GM10847 (cell line): Measurements from ENCODE around the gene HNRNPM.

Experiments
- POLR2A ChIP-seq: IDR thresholded peaks from 2 replicates; pipeline ENCODE4 v1.6.1; 2011; ENCODE audit not compliant: insufficient read length; ENCODE audit errors: extremely low read depth

Gene HNRNPM

GRCh38 chr19:8473648-8474476 lies 29.1 kb downstream of the HNRNPM start:
- TF ChIP-seq POLR2A = no peak

- no peak for TF ChIP-seq POLR2A
These were observed 30.2 kb downstream of the HNRNPM start for GRCh38 chr19:8475005-8475404.

- no peak for TF ChIP-seq POLR2A
These were observed 31.7 kb downstream of the HNRNPM start for GRCh38 chr19:8476524-8476923.

DNA sequence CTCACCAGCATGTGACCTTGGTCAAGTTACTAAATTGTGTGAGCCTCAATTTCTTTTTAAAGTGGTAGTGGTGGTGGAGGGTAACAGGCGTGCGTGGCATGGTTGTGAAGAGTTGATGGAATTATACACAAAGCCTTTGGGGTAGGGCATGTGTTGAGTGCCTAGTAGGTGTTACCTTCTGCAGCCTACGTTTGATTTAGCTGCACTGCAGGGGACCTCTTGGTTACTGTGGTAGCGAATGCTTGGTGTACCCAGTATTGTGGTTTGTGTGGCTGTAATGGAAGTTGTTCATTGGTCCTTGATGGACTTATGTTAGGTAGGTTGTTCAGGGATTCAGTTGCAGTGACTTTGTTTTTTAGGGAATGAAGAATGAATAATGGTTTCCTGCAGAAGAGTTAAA lies 33.1 kb downstream of the HNRNPM start:
- no peak for TF ChIP-seq POLR2A

DNA sequence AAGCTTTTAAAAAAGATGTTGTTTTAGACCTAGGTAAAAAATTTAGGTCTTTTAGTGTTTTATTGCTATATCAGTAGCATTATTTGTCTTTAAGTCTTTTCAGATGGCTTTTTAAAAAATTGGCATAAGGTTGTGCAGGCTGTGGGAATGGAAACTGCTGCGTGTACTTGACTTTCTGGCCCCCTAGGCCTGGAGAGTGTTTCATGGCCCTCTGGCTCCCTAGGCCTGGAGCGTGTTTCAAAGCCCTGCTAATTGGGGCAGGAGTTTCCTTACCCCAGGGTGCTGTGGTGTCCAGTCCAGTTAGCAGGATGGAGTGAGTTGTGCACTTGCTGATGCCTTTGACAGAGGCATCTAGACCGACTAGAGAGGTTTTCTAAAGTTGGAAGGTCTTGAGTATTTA lies 33.8 kb downstream of the HNRNPM start:
- TF ChIP-seq POLR2A = no peak

DNA sequence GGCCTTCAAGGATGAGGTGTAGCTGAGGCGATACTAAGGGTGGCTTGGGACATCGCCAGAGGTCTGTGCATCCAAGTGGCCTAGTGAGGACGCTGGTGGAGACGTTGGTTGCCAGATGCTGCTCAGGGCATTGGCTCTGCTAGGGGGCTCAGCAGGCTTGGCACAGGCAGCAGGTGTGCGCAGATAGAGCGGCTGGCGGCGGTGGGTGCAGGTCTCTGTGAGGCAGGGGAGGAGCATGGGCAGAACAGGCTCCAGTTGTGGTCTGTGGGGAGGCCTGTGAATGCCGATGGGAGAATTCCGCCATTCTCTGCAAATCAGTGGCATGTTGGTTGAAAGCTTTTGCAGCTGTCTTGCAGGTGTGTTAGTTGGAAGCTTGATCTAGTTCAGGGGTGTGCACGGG lies 36.4 kb downstream of the HNRNPM start:
- TF ChIP-seq POLR2A = no peak

- no peak for TF ChIP-seq POLR2A
These were observed 36.8 kb downstream of the HNRNPM start for GRCh38 chr19:8481616-8482015.

GRCh38 chr19:8482696-8483095 lies 37.9 kb downstream of the HNRNPM start:
- no peak for TF ChIP-seq POLR2A

DNA sequence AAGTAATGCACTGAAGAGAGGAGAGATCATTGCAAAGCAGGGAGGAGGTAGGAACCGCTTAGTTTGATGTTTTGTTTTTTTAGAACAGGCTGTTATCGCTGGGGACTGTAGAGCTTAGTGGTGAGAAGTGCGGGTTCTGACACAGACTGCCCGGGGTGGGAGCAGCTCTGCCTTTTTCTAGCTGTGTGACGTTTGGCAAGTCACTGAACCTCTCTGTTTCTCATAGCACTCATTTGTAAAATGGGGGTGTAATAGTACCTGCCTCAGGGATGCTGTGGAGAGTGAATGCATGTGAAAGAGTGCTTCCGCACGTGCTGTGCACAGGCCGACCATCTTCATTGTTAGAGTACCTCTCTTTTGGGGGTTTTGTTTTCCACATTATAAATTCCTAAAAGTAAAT lies 38.4 kb downstream of the HNRNPM start:
- no peak for TF ChIP-seq POLR2A

- TF ChIP-seq POLR2A = no peak
These were observed 39.6 kb downstream of the HNRNPM start for GRCh38 chr19:8484331-8484894.

DNA sequence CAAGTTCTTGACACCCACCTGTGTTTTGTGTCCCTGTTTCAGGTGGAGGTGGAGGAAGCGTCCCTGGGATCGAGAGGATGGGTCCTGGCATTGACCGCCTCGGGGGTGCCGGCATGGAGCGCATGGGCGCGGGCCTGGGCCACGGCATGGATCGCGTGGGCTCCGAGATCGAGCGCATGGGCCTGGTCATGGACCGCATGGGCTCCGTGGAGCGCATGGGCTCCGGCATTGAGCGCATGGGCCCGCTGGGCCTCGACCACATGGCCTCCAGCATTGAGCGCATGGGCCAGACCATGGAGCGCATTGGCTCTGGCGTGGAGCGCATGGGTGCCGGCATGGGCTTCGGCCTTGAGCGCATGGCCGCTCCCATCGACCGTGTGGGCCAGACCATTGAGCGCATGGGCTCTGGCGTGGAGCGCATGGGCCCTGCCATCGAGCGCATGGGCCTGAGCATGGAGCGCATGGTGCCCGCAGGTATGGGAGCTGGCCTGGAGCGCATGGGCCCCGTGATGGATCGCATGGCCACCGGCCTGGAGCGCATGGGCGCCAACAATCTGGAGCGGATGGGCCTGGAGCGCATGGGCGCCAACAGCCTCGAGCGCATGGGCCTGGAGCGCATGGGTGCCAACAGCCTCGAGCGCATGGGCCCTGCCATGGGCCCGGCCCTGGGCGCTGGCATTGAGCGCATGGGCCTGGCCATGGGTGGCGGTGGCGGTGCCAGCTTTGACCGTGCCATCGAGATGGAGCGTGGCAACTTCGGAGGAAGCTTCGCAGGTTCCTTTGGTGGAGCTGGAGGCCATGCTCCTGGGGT lies 41.0 kb downstream of the HNRNPM start:
- no peak for TF ChIP-seq POLR2A

GRCh38 chr19:8486661-8487136 lies 41.9 kb downstream of the HNRNPM start:
- no peak for TF ChIP-seq POLR2A

DNA sequence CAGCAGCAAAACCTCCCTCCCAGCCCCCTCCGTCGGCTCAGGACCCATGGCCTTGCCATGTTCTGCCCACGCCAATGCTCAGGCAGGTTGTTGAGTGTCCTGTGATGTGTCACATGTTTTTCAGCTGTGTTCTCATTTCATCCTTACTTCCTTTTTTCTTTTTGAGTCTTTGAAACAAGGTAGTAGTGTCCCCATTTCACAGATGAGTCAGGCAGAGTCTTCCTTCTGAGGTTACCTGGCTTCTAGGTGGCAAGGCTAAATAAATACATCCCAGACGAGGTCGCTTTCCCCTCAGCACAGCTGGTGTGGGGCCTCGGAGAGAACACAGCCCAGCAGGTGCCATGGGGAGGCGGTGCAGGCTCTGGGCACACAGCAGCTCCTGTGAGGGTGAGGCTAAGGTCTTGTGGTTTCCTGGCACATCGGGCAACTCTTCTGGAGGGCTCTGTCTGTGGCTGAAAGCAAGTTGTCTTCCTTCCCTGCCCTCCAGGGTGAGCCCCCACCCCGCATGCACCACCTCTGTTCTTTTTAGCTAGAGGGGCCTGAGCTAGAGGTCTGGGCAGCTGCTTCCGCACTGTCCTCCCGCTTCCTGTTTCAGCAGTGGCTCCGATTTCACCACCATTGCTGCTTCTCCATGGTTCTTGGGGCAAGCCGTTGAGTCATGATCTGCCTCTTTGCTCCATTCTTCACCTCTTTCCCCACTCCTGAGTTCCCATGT lies 42.5 kb downstream of the HNRNPM start:
- no peak for TF ChIP-seq POLR2A

DNA sequence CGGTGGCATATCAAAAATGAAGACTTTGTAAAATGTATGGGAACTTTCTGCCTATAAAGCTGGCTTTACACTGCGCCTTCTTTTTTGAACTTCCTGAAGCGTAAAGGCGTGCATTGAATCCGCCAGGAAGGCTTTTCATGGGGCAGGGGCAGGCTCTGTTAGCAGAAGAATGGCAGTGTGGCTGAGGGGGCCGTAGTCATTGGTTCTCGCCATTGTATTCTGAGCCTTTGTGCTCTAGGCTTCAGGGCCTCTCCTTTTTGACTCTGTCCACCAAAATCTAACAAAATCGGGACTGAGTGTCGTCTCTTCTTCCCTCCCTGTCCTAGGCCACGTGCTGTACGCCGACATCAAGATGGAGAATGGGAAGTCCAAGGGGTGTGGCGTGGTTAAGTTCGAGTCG lies 43.6 kb downstream of the HNRNPM start:
- no peak for TF ChIP-seq POLR2A
